Measurements from ENCODE around the gene MKLN1.

GRCh38 chr7:131506597-131506996, 178.9 kb downstream of the MKLN1 start:
- no peak for TF ChIP-seq CTCF (IDR thresholded peaks at IDR 0.05)
- no peak for TF ChIP-seq EP300 (IDR thresholded peaks at IDR 0.05; ENCODE audit: borderline replicate concordance in 1 of 2, low read depth in 1 of 2, low read length in 1 of 2)
- no peak for TF ChIP-seq POLR2AphosphoS5 (IDR thresholded peaks at IDR 0.05; ENCODE audit: low read depth, low read length)
- TF ChIP-seq SIN3A (IDR thresholded peaks at IDR 0.05; ENCODE audit: borderline replicate concordance, low read depth, low read length) = no peak
- TF ChIP-seq GABPA (IDR thresholded peaks at IDR 0.05; ENCODE audit: low read depth) = no peak
- TF ChIP-seq CHD2 (IDR thresholded peaks at IDR 0.05; ENCODE audit: low read length, partially characterized antibody) = no peak
- no peak for TF ChIP-seq PBX3 (IDR thresholded peaks at IDR 0.05)
- no peak for TF ChIP-seq RFX5 (IDR thresholded peaks at IDR 0.05; ENCODE audit: low read length)
- TF ChIP-seq REST (IDR thresholded peaks at IDR 0.05; ENCODE audit: low read depth, low read length) = no peak
- TF ChIP-seq USF2 (IDR thresholded peaks at IDR 0.05; ENCODE audit: borderline replicate concordance, low read depth, low read length) = no peak
- no peak for TF ChIP-seq RXRA (IDR thresholded peaks at IDR 0.05; ENCODE audit: borderline replicate concordance, low read depth)
- TF ChIP-seq RAD21 (IDR thresholded peaks at IDR 0.05; ENCODE audit: low read length) = no peak
- TF ChIP-seq ZBTB33 (IDR thresholded peaks at IDR 0.05; ENCODE audit: borderline replicate concordance, low read depth) = no peak

Data from SK-N-SH (cell line).